WERI-Rb-1 (cell line): ENCODE data around the gene SRY.
"Not testable (repeated sequence)": the region's sequence is repeated elsewhere in the genome, so short reads cannot be mapped to it uniquely, and the experiment has no call there.

ENCODE experiments used
- DNase-seq: peaks from one replicate; pipeline ENCODE4 v3.0.0-alpha.2; 2020
- H3K27ac ChIP-seq: fragments of 250-450 bp; sonication (Bioruptor Pico); 2 replicates; pipeline ENCODE4 v1.5.1; 2020; ENCODE audit warnings: mild to moderate bottlenecking, moderate library complexity
- H3K27me3 ChIP-seq: fragments of 250-450 bp; sonication (Bioruptor Pico); 2 replicates; pipeline ENCODE4 v1.5.1; 2021; ENCODE audit warnings: mild to moderate bottlenecking, low read depth, moderate library complexity; ENCODE audit not compliant: insufficient read depth, severe bottlenecking
- H3K36me3 ChIP-seq: fragments of 250-450 bp; sonication (Bioruptor Pico); 2 replicates; pipeline ENCODE4 v1.5.1; 2020; ENCODE audit warnings: mild to moderate bottlenecking, moderate library complexity
- H3K4me3 ChIP-seq: 2 replicates; pipeline ENCODE4 v1.5.1; 2011; ENCODE audit warnings: low read depth, mild to moderate bottlenecking, control low read depth, low read length
- H3K9me3 ChIP-seq: fragments of 250-450 bp; sonication (Bioruptor Pico); 2 replicates; pipeline ENCODE4 v1.5.1; 2021; ENCODE audit warnings: mild to moderate bottlenecking, moderate library complexity; ENCODE audit not compliant: severe bottlenecking
- TF ChIP-seq, protein P1 (sequence below): IDR thresholded peaks from 2 replicates; pipeline ENCODE4 v1.5.1; 2011; ENCODE audit warnings: low read depth, mild to moderate bottlenecking, control low read depth, inconsistent platforms, low read length

Gene SRY

DNA sequence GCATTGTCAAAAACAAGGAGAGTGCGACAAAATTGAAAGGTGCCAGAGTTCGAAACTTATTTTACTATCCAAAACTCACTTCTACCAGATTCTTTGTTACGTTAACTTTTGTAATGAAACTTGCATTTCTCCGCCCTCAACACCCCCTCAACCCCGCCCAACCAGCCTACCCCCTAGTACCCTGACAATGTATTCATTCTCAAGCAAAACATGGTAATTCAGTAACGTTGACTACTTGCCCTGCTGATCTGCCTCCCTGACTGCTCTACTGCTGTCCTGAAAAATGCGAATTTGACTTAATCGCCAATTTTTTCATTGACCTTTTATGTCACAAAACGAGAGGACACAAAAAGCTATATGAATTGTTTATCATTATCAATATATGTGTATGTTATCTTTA, at the start of gene SRY:
SRY (minus strand) TSS at position 83 of the 400 bp plus-strand sequence; CDS start at position 4, 79 bp downstream.
- H3K27me3 ChIP-seq, result no peaks in the 10 kb centered on the region
- DNase-seq, result no peak
- no peak within 1 kb of the TSS for H3K4me3 ChIP-seq
- no peaks in the 10 kb centered on the region for H3K36me3 ChIP-seq
- H3K27ac ChIP-seq, result no peak within 1 kb of the TSS
- H3K9me3 ChIP-seq, result no peaks in the 10 kb centered on the region
- TF ChIP-seq, protein P1, sequence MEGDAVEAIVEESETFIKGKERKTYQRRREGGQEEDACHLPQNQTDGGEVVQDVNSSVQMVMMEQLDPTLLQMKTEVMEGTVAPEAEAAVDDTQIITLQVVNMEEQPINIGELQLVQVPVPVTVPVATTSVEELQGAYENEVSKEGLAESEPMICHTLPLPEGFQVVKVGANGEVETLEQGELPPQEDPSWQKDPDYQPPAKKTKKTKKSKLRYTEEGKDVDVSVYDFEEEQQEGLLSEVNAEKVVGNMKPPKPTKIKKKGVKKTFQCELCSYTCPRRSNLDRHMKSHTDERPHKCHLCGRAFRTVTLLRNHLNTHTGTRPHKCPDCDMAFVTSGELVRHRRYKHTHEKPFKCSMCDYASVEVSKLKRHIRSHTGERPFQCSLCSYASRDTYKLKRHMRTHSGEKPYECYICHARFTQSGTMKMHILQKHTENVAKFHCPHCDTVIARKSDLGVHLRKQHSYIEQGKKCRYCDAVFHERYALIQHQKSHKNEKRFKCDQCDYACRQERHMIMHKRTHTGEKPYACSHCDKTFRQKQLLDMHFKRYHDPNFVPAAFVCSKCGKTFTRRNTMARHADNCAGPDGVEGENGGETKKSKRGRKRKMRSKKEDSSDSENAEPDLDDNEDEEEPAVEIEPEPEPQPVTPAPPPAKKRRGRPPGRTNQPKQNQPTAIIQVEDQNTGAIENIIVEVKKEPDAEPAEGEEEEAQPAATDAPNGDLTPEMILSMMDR, result no peak

DNA sequence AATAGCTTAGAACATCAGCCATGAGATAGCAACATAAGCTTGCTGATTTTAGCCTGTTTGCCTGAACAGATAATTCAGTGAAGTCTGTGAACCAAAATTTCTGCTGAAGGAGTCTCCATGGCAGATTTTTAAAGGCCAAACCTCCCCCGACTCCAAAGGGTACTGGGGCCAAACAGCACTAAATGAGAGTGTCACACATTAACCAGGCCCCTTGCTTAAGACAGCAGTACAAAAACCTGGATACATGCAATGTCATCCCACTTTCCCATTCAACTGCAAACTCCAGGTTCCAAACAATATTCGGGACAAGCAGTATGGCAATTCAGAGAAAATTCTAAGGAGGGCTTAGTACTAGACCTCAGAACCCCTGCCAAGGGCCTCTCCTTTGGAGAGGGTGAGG, 49.6 kb upstream of the SRY start:
- H3K27ac ChIP-seq, result no peak overlapping the region
- H3K36me3 ChIP-seq, result no peaks in the 10 kb centered on the region
- no peak overlapping the region for H3K4me3 ChIP-seq
- H3K27me3 ChIP-seq, result no peaks in the 10 kb centered on the region
- no peak for DNase-seq
- H3K9me3 ChIP-seq, result no peaks in the 10 kb centered on the region
- TF ChIP-seq, protein P1, result no peak

DNA sequence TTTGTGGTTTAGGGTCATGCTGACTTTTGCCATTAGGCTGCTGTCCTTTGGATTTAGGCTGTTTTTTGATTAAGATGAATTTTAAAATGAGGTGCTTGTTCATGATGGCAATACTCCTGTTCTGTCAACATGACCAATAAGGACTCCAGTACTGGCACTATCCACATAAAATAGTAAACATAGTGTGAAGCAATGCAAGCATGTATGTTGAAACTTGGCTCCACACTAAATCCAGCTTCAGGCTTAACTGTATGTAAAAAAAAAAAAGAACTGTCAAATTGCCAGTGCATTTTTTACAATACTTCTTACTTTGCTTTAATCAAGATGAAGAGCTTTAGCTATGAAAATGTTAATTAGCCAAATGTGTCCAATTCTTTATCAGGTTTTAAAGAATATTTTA, 47.7 kb upstream of the SRY start:
- no peak for DNase-seq

DNA sequence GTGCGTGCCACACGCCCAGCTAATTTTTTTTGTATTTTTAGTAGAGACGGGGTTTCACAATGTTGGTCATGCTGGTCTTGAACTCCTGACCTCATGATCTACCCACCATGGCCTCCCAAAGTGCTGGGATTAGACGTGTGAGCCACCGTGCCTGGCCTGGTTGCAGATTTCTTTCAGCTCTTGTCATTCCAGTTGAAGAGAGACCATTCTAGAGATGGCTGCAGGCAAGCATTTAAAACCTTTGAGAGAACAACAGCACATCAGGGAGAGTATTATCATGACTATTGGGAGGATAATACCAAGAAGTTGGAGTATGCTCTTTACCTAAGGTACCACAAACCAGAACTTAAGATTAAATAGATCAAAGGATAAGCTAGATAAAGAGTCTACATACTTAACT, 41.0 kb upstream of the SRY start:
- H3K9me3 ChIP-seq, result no peaks in the 10 kb centered on the region
- no peak overlapping the region for H3K4me3 ChIP-seq
- DNase-seq, result no peak
- H3K36me3 ChIP-seq, result no peaks in the 10 kb centered on the region
- TF ChIP-seq, protein P1, result no peak
- H3K27ac ChIP-seq, result no peak overlapping the region
- H3K27me3 ChIP-seq, result no peaks in the 10 kb centered on the region

More for the DNA sequence above, 47.7 kb upstream of the SRY start:
- H3K9me3 ChIP-seq, result no peaks in the 10 kb centered on the region
- no peak overlapping the region for H3K27ac ChIP-seq
- H3K27me3 ChIP-seq, result no peaks in the 10 kb centered on the region
- TF ChIP-seq, protein P1, result no peak
- no peaks in the 10 kb centered on the region for H3K36me3 ChIP-seq
- H3K4me3 ChIP-seq, result no peak overlapping the region

DNA sequence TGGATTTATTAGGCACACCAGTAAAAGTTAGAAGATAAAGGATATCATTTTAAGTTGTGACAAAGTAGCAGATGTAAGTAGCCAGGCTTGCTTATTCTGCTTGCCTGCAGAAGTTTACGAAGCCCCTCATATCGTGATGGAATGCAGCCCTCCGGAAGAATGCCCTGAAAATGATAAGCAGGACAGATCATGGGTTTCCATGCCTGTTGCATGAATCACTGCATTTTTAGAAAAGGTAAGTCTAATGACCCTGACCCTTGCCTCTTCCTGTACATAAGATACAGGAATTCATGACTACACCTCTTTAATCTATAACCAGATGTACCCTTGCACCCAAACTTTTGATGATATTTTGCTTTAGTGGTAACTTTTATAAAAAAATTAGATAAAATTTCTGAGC, 37.0 kb upstream of the SRY start:
- no peak for DNase-seq
- Histone ChIP-seq H3K27me3 (no peaks in the 10 kb centered on the region), H3K27ac (no peak overlapping the region), H3K9me3 (no peaks in the 10 kb centered on the region), H3K4me3 (no peak overlapping the region), H3K36me3 (no peaks in the 10 kb centered on the region)
- TF ChIP-seq, protein P1, result no peak

DNA sequence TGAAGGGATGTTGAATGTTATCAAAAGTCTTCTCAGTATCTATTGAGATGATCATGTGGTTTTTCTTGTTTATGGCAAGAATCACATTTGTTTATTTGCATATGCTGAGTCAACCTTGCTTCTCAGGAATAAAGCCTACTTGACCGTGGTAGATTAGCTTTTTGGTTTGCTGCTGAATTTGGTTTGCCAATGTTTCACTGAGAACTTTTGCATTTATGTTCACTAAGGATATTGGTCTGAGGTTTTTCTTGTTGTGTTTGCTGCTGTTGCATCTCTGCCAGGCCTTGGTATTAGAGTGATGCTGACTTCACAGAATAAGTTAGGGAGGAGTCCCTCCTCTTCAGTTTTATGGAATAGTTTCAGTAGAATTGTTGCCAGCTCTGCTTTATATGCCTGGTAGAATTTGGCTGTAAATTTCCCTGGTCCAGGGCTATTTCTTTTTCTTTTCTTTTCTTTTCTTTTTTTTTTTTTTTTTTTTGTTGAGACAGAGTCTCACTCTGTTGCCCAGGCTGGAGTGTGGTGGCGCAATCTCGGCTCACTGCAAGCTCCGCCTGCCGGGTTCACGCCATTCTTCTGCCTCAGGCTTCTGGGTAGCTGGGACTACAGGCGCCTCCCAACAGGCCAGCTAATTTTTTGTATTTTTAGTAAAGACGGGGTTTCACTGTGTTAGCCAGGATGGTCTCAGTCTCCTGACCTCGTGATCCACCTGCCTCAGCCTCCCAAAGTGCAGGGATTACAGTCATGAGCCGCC, 29.8 kb upstream of the SRY start:
- not testable (repeated sequence) for H3K36me3 ChIP-seq, H3K9me3 ChIP-seq, H3K27ac ChIP-seq, H3K4me3 ChIP-seq, DNase-seq, H3K27me3 ChIP-seq
